Parathyroid adenoma (tissue), 2 donors: ENCODE results near the gene CD200R1L.

Source experiments
- H2AFZ ChIP-seq: fragments of 300-600 bp; sonication (generic); one replicate; pipeline ENCODE4 v1.7.0; 2017; ENCODE audit warnings: antibody characterized with exemption, mild to moderate bottlenecking
- H3K27ac ChIP-seq: fragments of 300-600 bp; sonication (generic); one replicate; pipeline ENCODE4 v1.7.0; 2017
- H3K27me3 ChIP-seq: fragments of 300-600 bp; sonication (generic); one replicate; pipeline ENCODE4 v1.7.0; 2017; ENCODE audit warnings: low read length; ENCODE audit not compliant: control insufficient read depth, insufficient read depth
- H3K36me3 ChIP-seq: fragments of 300-600 bp; sonication (generic); one replicate; pipeline ENCODE4 v1.7.0; 2017; ENCODE audit warnings: low read length; ENCODE audit not compliant: control insufficient read depth, insufficient read depth
- H3K4me1 ChIP-seq: fragments of 300-600 bp; sonication (generic); one replicate; pipeline ENCODE4 v1.7.0; 2017; ENCODE audit warnings: control low read depth
- H3K4me2 ChIP-seq: fragments of 300-600 bp; sonication (generic); one replicate; pipeline ENCODE4 v1.7.0; 2017; ENCODE audit warnings: low read length
- H3K4me3 ChIP-seq: fragments of 300-600 bp; sonication (generic); one replicate; pipeline ENCODE4 v1.7.0; 2017; ENCODE audit warnings: low read depth, low read length
- H3K79me2 ChIP-seq: fragments of 300-600 bp; sonication (generic); one replicate; pipeline ENCODE4 v1.7.0; 2017; ENCODE audit warnings: control low read depth
- H3K9ac ChIP-seq: fragments of 300-600 bp; sonication (generic); one replicate; pipeline ENCODE4 v1.7.0; 2017; ENCODE audit warnings: mild to moderate bottlenecking
- H3K9me3 ChIP-seq: fragments of 300-600 bp; sonication (generic); one replicate; pipeline ENCODE4 v1.7.0; 2017; ENCODE audit warnings: low read length; ENCODE audit not compliant: control insufficient read depth
- CTCF ChIP-seq: fragments of 300-600 bp; sonication (generic); IDR thresholded peaks from one replicate; pipeline ENCODE4 v1.7.0; 2017; ENCODE audit warnings: antibody characterized with exemption, mild to moderate bottlenecking
- donor health status: primary hyperparathyroidism.

The CD200R1L gene

GRCh38 chr3:112775011-112775742 is 71.5 kb downstream of the CD200R1L start:
- no peak for TF ChIP-seq CTCF
- Histone ChIP-seq H3K4me1 (no peaks in the 10 kb centered on the region), H2AFZ (no peak overlapping the region), H3K36me3 (no peaks in the 10 kb centered on the region), H3K27me3 (no peaks in the 10 kb centered on the region), H3K4me3 (no peak overlapping the region), H3K27ac (no peak overlapping the region), H3K9ac (no peak overlapping the region), H3K4me2 (no peak overlapping the region), H3K9me3 (no peaks in the 10 kb centered on the region), H3K79me2 (no peaks in the 10 kb centered on the region)

- no peak for TF ChIP-seq CTCF
- Histone ChIP-seq H3K27me3 (no peaks in the 10 kb centered on the region), H3K27ac (no peak overlapping the region), H3K4me2 (no peak overlapping the region), H3K4me3 (no peak overlapping the region), H3K4me1 (no peaks in the 10 kb centered on the region), H3K79me2 (no peaks in the 10 kb centered on the region), H3K9ac (no peak overlapping the region), H3K9me3 (no peaks in the 10 kb centered on the region), H2AFZ (no peak overlapping the region), H3K36me3 (no peaks in the 10 kb centered on the region)
These were observed 72.3 kb downstream of the CD200R1L start for GRCh38 chr3:112774293-112774926.

GRCh38 chr3:112773864-112774263 is 72.8 kb downstream of the CD200R1L start:
- Histone ChIP-seq H3K4me2 (no peak overlapping the region), H3K9me3 (no peaks in the 10 kb centered on the region), H3K27me3 (no peaks in the 10 kb centered on the region), H3K79me2 (no peaks in the 10 kb centered on the region), H3K9ac (no peak overlapping the region), H2AFZ (no peak overlapping the region), H3K36me3 (no peaks in the 10 kb centered on the region), H3K4me3 (no peak overlapping the region), H3K27ac (no peak overlapping the region), H3K4me1 (no peaks in the 10 kb centered on the region)
- no peak for TF ChIP-seq CTCF

- no peak overlapping the region for H2AFZ ChIP-seq
- no peaks in the 10 kb centered on the region for H3K4me1 ChIP-seq
- H3K9ac ChIP-seq = no peak overlapping the region
- H3K36me3 ChIP-seq = no peaks in the 10 kb centered on the region
- no peaks in the 10 kb centered on the region for H3K9me3 ChIP-seq
- H3K27me3 ChIP-seq = no peaks in the 10 kb centered on the region
- no peak overlapping the region for H3K4me2 ChIP-seq
- no peak overlapping the region for H3K4me3 ChIP-seq
- no peak overlapping the region for H3K27ac ChIP-seq
- no peaks in the 10 kb centered on the region for H3K79me2 ChIP-seq
- no peak for TF ChIP-seq CTCF
These were observed 75.7 kb downstream of the CD200R1L start for GRCh38 chr3:112770951-112771350.
